GM18868 (cell line): ENCODE measurements around the gene ADAP1.
"Not testable (repeated sequence)": the region's sequence is repeated elsewhere in the genome, so short reads cannot be mapped to it uniquely, and the experiment has no call there.

Experiments used
- ATAC-seq: cut with Tn5 transposase; IDR thresholded peaks from one replicate; pipeline ENCODE4 v1.9.1; 2021; ENCODE audit warnings: mild to moderate bottlenecking, moderate library complexity; ENCODE audit not compliant: unreplicated experiment

The ADAP1 gene, protein sequence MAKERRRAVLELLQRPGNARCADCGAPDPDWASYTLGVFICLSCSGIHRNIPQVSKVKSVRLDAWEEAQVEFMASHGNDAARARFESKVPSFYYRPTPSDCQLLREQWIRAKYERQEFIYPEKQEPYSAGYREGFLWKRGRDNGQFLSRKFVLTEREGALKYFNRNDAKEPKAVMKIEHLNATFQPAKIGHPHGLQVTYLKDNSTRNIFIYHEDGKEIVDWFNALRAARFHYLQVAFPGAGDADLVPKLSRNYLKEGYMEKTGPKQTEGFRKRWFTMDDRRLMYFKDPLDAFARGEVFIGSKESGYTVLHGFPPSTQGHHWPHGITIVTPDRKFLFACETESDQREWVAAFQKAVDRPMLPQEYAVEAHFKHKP

GRCh38 chr7:954330-955238, at the start of gene ADAP1:
Gene ADAP1 (minus strand): TSS chr7:954680. CDS start chr7:954477, 203 bp downstream.
- ATAC-seq = peak; percentile 63

- not testable (repeated sequence) for ATAC-seq
Measured at GRCh38 chr7:1002445-1002844, 48.0 kb upstream of the ADAP1 start.

DNA sequence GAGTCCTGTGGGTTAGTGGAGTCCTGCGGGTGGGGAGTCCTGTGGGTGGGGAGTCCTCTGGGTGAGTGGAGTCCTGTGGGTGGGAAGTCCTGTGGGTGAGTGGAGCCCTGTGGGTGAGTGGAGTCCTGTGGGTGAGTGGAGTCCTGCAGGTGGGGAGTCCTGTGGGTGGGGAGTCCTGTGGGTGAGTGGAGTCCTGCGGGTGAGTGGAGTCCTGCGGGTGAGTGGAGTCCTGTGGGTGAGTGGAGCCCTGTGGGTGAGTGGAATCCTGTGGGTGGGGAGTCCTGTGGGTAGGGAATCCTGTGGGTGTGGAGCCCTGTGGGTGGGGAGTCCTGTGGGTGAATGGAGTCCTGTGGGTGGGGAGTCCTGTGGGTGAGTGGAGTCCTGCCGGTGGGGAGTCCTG, 47.5 kb upstream of the ADAP1 start:
- ATAC-seq = not testable (repeated sequence)

DNA sequence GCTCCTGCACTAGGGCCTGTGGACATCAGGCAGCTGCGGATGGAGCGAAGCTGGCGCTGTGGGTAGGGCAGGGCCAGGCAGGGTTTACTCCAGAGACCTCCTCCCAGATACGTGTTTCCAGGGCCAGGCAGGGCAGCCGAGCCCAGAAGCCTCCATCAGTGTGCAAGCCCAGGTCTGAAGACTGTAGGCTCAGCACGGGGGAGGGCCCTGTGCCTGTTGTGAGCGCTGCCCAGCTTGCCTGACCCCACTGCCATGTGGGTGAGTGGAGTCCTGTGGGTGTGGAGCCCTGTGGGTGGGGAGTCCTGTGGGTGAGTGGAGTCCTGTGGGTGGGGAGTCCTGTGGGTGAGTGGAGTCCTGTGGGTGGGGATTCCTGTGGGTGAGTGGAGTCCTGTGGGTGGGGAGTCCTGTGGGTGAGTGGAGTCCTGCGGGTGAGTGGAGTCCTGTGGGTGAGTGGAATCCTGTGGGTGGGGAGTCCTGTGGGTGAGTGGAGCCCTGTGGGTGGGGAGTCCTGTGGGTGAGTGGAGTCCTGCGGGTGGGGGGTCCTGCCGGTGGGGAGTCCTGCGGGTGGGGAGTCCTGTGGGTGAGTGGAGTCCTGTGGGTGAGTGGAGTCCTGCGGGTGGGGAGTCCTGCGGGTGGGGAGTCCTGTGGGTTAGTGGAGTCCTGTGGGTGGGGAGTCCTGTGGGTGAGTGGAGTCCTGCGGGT, 46.7 kb upstream of the ADAP1 start:
- not testable (repeated sequence) for ATAC-seq

GRCh38 chr7:999941-1000935, 45.8 kb upstream of the ADAP1 start:
- no peak for ATAC-seq

GRCh38 chr7:999149-999879, 44.8 kb upstream of the ADAP1 start:
- ATAC-seq = no peak

DNA sequence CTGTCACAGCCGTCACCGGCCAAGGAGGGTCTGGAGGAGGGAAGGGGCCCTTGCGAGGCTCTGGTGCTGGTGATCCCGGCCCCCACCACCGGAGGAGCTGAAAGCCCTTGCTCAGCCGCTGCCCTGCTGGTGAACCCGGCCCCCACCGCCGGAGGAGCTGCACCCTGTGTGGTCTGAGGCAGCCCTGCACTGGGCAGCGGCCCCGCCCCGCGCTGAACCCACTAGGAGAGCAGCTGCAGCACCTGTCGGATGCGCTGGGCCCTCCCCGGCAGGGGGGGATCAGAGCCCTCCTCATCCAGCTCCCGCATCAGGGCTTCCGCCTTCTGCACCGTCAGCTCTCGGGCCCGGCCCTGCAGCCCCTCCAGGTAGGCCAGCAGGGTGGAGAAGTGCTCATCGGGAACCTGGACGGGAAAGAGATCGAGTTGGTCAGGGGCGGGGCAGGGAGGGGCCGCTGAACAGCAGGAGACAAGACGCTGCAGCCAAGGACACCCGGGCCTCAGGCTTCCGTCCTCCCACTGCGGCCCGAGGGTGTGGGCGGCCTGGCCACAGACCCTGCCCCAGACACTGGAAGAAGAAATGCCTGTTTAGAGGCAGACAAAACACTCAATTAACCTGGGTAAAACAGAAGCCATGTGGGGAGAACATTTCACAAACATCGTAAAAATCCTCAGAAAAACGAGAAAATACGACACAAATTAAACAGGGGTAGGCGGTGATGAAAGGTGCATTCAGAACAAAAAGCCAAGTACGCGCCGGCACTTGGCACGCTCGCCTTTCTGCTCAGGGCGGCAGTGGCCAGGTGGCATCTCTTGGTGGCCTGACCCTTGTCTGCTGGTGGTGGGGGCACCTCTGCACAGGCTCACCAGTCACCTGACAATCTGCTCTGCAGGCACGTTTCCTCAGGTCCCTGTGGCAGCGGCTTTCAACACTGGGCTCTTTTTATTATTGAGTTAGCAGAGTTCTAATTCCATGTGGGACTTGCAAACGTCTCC, 43.2 kb upstream of the ADAP1 start:
- ATAC-seq = no peak

DNA sequence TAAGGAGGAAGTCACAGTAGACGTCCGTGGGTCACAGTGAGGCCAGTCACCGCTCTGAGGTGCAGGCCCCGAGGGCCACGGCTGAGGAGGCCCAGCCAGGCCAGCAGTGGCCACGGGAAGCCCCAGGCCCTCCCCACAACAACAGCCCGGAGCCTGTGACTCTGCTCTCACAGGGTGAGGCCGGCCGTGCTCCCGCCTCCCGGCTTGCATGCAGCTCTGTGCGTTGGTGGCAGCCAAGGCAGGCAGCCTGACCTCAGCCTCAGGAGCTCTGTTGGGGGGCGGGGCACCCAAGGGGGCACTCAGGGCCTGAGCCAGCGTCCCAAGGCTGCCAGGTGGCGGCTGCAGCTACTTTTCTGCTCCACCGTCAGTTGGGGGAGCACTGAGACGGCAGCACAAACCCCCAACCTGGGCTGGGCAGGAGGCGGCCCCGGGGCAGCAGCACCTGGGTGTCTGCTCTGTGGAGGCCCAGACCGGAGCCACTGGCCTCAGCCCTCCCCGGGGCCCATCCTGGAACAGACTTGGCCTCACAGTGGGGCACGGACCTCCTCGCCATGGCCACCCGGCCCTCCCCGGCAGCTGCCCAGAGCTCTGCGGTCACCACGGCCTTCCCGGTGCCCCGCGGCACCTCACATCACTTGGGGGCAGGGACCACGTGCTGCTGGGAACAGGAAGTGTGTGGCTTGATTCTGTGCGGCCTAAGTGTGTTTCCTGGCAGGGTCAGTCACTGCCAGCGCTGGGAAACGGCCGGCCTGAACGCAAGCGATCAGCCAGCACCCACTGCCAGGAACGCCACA, 41.8 kb upstream of the ADAP1 start:
- ATAC-seq = no peak

DNA sequence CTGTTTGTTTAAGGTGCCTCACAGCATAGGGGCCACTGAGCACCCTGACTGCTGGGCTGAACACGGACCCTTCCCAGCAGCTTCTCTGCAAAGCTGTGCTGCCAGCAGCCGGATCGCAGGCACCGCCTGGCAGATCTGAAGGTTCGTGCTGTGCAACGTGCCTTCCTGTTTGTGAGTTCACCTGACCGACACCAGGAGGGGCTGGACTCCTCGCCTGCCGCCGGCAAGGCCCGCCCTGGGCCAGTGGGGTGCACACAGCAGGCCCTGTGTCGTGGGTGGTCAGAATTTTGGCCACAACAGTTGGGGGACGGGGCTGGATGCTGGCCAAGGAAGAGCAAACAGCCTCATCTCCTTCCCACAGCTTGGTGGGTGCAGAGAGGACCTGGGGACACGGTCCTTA, 41.1 kb upstream of the ADAP1 start:
- ATAC-seq = no peak

DNA sequence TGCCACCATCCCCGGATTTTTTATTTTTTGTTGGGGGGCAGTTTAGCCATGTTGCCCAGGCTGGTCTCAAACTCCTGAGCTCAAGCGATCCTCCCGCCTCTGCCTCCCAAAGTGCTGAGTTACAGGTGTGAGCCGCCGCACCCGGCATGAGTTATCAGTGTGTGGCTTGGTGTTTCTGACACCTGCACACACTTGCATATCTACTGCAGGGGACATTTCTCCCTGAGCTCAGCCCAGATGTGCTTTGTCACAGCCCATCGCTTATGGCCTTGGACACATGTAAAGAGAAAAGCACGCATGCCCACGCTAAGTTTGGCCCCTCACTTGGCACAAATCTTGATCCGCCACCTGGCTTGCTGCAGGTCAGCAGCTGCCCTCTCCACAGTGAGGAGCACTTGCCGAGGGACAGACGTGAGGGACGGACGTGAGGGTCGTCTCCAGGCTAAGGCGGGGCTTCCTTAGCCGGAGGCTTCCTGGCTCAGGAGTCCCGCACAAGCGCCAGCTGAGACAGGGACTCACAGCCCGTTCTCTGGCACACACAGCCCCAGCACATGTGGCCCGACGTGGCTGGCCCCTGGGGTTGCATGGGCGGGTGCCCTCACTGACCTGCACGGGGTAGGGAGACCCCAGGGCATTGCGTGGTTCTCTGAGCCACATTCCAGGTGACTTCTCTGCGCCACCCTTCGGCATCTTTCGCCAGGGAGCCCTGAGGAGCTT, 40.3 kb upstream of the ADAP1 start:
- ATAC-seq = no peak

GRCh38 chr7:992709-993607, 38.5 kb upstream of the ADAP1 start:
- ATAC-seq = peak; percentile 89

- no peak for ATAC-seq
Measured at GRCh38 chr7:991729-992656, 37.5 kb upstream of the ADAP1 start.

DNA sequence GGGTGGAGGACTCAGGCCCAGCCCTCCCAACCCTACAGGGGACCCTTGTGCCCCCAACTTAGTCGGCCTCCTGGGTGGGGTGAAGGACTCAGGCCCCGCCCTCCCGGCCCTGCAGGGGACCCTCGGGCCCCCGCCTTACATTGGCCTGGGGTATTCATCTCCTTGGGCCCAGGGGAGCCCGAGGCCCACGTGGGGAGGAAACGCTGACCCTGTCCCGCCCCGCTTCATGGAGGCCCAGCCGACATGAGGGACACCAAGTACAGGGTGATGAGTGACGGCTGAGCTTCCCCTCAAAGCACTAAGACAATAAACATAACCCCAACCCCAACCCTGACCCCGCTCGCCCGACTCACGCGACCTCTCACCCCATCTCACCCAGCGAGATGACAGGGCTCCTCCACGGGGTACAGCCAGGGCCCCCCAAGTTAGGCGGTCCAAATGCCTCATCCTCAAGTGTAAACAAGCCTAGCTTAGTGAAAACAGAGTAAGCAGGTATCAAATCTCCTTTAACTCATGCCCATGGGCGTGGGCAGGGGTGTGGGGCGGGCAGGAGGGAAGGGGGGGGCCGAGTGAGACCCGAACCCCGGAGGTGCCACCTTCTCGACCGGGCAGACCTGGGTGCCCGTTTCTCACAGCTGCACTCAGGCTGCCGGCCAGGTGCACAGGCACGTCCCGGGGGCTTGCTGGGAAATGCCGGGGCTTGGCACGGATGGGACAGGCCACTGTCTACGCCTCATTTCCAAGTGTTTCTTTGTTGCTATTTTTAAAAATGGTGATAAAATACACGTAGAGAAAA, 36.7 kb upstream of the ADAP1 start:
- no peak for ATAC-seq
